ENCODE measurements around the gene GABPB2.

Gene GABPB2

GRCh38 chr1:151108331-151108730 lies 37.8 kb downstream of the GABPB2 start:
- Histone ChIP-seq H3K36me3 (ENCODE audit: insufficient read depth, low read depth, low read length) (no peaks in the 10 kb centered on the region), H3K4me1 (ENCODE audit: insufficient read depth, low read length) (no peaks in the 10 kb centered on the region), H3K4me3 (ENCODE audit: low read length) (no peak overlapping the region), H3K27me3 (ENCODE audit: insufficient read depth, low read length) (no peaks in the 10 kb centered on the region), H3K9ac (ENCODE audit: low read depth, low read length) (no peak overlapping the region), H3K27ac (ENCODE audit: low read length) (no peak overlapping the region), H3K9me3 (ENCODE audit: insufficient read depth, low read depth, low read length) (no peaks in the 10 kb centered on the region)

DNA sequence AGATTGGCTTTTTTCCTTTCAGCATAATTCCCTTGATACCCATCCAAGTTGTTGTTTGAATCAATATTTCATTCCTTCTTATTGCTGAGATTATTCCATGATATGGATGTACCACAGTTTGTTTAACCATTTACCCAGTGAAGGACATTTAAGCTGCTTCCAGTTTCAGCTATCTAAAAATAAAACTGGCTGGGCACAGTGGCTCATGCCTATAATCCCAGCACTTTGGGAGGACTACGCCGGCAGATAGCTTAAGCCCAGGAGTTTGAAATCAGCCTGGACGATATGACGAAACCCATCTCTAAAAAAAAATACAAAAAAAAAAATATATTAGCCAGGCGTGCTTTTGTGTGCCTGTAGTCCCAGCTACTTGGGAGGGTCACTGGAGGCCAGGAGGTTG lies 43.3 kb downstream of the GABPB2 start:
- Histone ChIP-seq H3K9me3 (ENCODE audit: insufficient read depth, low read depth, low read length) (no peaks in the 10 kb centered on the region), H3K36me3 (ENCODE audit: insufficient read depth, low read depth, low read length) (no peaks in the 10 kb centered on the region), H3K4me3 (ENCODE audit: low read length) (no peak overlapping the region), H3K27ac (ENCODE audit: low read length) (no peak overlapping the region), H3K9ac (ENCODE audit: low read depth, low read length) (no peak overlapping the region), H3K4me1 (ENCODE audit: insufficient read depth, low read length) (no peaks in the 10 kb centered on the region), H3K27me3 (ENCODE audit: insufficient read depth, low read length) (no peaks in the 10 kb centered on the region)

DNA sequence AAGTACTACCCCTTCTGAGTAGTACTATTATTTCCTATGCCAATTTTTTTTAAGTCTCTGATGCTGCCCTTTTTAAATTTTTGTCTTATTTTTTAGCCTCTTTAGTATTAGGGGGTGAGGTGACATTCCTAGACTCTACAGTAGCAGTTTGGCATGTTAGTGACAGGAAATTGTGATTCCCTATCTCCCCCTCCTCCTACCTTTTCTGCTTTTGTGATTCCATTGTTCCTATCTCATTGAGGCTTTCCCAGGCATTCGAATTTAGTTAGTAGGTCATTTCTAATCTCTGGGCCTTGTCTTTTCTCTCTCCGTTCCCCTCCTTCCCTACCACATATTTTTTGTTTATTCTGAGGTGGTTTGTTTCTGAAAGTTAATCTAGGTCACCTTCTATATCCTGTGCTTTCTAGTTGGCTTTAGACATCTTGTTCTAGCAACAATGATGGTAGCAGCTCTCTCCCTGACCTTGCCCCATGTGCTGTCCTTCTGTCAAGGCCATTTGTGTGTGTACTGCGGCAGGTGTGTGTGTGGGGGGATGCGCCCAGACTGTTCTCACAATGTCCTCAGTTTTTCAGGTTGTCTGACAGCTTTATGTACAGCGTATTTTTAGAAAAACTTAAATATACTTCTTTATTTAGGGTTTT lies 54.3 kb downstream of the GABPB2 start:
- H3K4me1 ChIP-seq (ENCODE audit: insufficient read depth, low read length), result peaks cover 7% of the 10 kb centered on the region
- H3K27ac ChIP-seq (ENCODE audit: low read length), result no peak overlapping the region
- H3K9me3 ChIP-seq (ENCODE audit: insufficient read depth, low read depth, low read length), result no peaks in the 10 kb centered on the region
- no peak overlapping the region for H3K9ac ChIP-seq (ENCODE audit: low read depth, low read length)
- no peak overlapping the region for H3K4me3 ChIP-seq (ENCODE audit: low read length)
- H3K36me3 ChIP-seq (ENCODE audit: insufficient read depth, low read depth, low read length), result no peaks in the 10 kb centered on the region
- H3K27me3 ChIP-seq (ENCODE audit: insufficient read depth, low read length), result 0 out of 2 replicates have a peak, but pooled peaks cover under 1% of the 10 kb centered on the region

DNA sequence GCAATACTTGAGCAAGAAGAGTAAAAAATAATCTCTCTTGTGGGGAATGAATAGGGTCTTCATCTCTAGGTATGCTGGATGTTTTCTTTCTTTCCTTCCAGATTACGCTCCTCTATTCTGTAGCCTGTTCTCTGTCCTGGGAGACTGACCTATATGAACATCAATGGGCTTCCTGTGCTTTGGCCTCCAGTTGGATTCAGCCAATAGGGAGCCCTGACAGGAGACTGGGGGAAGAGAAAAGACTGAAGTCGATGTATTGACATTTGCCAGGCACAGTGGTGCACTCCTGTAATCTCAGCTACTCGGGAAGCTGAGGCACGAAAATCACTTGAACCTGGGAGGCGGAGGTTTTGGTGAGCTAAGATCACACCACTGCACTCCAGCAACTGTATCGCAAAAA lies 58.2 kb downstream of the GABPB2 start:
- Histone ChIP-seq H3K4me1 (ENCODE audit: insufficient read depth, low read length) (peaks cover 7% of the 10 kb centered on the region), H3K9ac (ENCODE audit: low read depth, low read length) (no peak overlapping the region)

DNA sequence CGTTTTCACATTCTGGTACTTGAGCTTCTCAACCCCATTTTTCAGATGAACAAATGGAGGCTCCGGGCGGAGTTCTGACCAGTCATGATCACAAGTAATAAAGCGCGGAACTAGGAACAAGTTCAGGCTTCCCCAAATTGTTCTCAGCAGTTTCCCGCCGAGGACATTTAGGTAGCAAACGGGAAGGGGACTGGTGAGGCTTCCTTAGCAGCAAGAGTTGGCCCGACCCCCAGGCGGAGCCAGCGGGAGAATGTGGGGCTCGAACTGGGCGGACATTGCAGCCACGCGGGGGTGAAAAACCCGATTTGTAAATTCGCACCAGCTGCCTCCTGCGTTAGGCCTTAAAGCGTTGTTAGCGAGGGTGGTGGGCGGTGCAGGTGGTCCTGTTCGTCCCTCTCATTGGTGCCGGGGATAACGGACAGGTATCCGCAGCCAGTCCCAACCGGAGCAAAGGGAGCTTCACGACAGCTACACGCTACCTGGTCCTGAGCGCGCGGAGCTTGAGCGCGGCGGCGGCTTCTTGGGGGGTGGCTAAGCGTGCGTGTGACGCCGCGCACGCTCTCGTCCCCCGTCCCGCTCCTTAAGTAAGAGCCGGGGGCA lies 60.5 kb downstream of the GABPB2 start:
- H3K4me1 ChIP-seq (ENCODE audit: insufficient read depth, low read length), result no peaks in the 10 kb centered on the region; the same call in 1 of the 2 replicates
- H3K9ac ChIP-seq (ENCODE audit: low read depth, low read length), result peak overlapping the region; percentile 69
- no peak overlapping the region for H3K27ac ChIP-seq (ENCODE audit: low read length)
- H3K36me3 ChIP-seq (ENCODE audit: insufficient read depth, low read depth, low read length), result peaks cover 16% of the 10 kb centered on the region; the same call in 1 of the 2 replicates
- H3K4me3 ChIP-seq (ENCODE audit: low read length), result peak overlapping the region; percentile 73
- H3K27me3 ChIP-seq (ENCODE audit: insufficient read depth, low read length), result peaks cover 47% of the 10 kb centered on the region
- no peaks in the 10 kb centered on the region for H3K9me3 ChIP-seq (ENCODE audit: insufficient read depth, low read depth, low read length)

More for the DNA sequence above, 58.2 kb downstream of the GABPB2 start:
- Histone ChIP-seq H3K27me3 (ENCODE audit: insufficient read depth, low read length) (peaks cover 36% of the 10 kb centered on the region), H3K36me3 (ENCODE audit: insufficient read depth, low read depth, low read length) (no peaks in the 10 kb centered on the region), H3K4me3 (ENCODE audit: low read length) (no peak overlapping the region), H3K9me3 (ENCODE audit: insufficient read depth, low read depth, low read length) (no peaks in the 10 kb centered on the region), H3K27ac (ENCODE audit: low read length) (no peak overlapping the region)

- Histone ChIP-seq H3K27ac (ENCODE audit: low read length) (no peak overlapping the region), H3K4me3 (ENCODE audit: low read length) (peak overlapping the region; percentile 73), H3K27me3 (ENCODE audit: insufficient read depth, low read length) (peaks cover 47% of the 10 kb centered on the region), H3K4me1 (ENCODE audit: insufficient read depth, low read length) (no peaks in the 10 kb centered on the region; the same call in 1 of the 2 replicates), H3K9me3 (ENCODE audit: insufficient read depth, low read depth, low read length) (no peaks in the 10 kb centered on the region), H3K9ac (ENCODE audit: low read depth, low read length) (peak overlapping the region; percentile 31; the same call in 1 of the 2 replicates), H3K36me3 (ENCODE audit: insufficient read depth, low read depth, low read length) (peaks cover 21% of the 10 kb centered on the region; the same call in 1 of the 2 replicates)
Observed at GRCh38 chr1:151131701-151132334, 61.3 kb downstream of the GABPB2 start.

- H3K4me3 ChIP-seq (ENCODE audit: low read length), result peak overlapping the region; percentile 73
- H3K36me3 ChIP-seq (ENCODE audit: insufficient read depth, low read depth, low read length), result peaks cover 21% of the 10 kb centered on the region; the same call in 1 of the 2 replicates
Observed at GRCh38 chr1:151132335-151133017, 61.9 kb downstream of the GABPB2 start.

GRCh38 chr1:151133018-151133806 lies 62.7 kb downstream of the GABPB2 start:
- H3K4me3 ChIP-seq (ENCODE audit: low read length), result peak overlapping the region; percentile 73; the same call in 1 of the 2 replicates
- no peak overlapping the region; the same call in 1 of the 2 replicates for H3K9ac ChIP-seq (ENCODE audit: low read depth, low read length)
- H3K27ac ChIP-seq (ENCODE audit: low read length), result no peak overlapping the region
- H3K9me3 ChIP-seq (ENCODE audit: insufficient read depth, low read depth, low read length), result no peaks in the 10 kb centered on the region
- peaks cover 47% of the 10 kb centered on the region for H3K27me3 ChIP-seq (ENCODE audit: insufficient read depth, low read length)
- H3K4me1 ChIP-seq (ENCODE audit: insufficient read depth, low read length), result no peaks in the 10 kb centered on the region; the same call in 1 of the 2 replicates
- H3K36me3 ChIP-seq (ENCODE audit: insufficient read depth, low read depth, low read length), result peaks cover 21% of the 10 kb centered on the region; the same call in 1 of the 2 replicates

More at GRCh38 chr1:151132335-151133017, 61.9 kb downstream of the GABPB2 start:
- no peak overlapping the region for H3K27ac ChIP-seq (ENCODE audit: low read length)
- peak overlapping the region; percentile 31; the same call in 1 of the 2 replicates for H3K9ac ChIP-seq (ENCODE audit: low read depth, low read length)
- H3K9me3 ChIP-seq (ENCODE audit: insufficient read depth, low read depth, low read length), result no peaks in the 10 kb centered on the region
- H3K4me1 ChIP-seq (ENCODE audit: insufficient read depth, low read length), result no peaks in the 10 kb centered on the region; the same call in 1 of the 2 replicates
- H3K27me3 ChIP-seq (ENCODE audit: insufficient read depth, low read length), result peaks cover 47% of the 10 kb centered on the region

GRCh38 chr1:151134396-151134795 lies 63.8 kb downstream of the GABPB2 start:
- Histone ChIP-seq H3K27me3 (ENCODE audit: insufficient read depth, low read length) (peaks cover 47% of the 10 kb centered on the region), H3K9ac (ENCODE audit: low read depth, low read length) (no peak overlapping the region), H3K4me1 (ENCODE audit: insufficient read depth, low read length) (no peaks in the 10 kb centered on the region; the same call in 1 of the 2 replicates), H3K9me3 (ENCODE audit: insufficient read depth, low read depth, low read length) (no peaks in the 10 kb centered on the region), H3K4me3 (ENCODE audit: low read length) (no peak overlapping the region), H3K27ac (ENCODE audit: low read length) (no peak overlapping the region), H3K36me3 (ENCODE audit: insufficient read depth, low read depth, low read length) (peaks cover 21% of the 10 kb centered on the region; the same call in 1 of the 2 replicates)

DNA sequence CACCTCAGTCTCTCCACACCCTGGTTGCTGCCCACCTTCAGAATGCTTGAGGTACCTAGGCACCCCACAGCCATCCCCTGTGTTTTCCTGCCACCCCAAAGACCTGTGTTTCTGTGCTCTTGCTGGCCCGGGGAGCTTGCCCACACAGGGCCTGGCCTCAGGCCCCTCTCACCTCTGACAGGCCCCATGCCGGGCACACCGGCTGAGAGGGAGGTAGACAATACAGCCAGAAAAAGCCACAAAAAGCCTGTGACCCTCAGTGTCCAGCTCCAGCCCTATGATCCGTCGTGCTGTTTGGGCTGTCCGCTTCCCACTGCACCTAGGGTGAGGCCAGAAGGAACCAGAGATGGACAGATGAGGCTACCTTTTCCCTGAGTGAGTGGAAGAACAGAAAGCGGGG lies 64.4 kb downstream of the GABPB2 start:
- Histone ChIP-seq H3K4me3 (ENCODE audit: low read length) (no peak overlapping the region), H3K9ac (ENCODE audit: low read depth, low read length) (no peak overlapping the region), H3K36me3 (ENCODE audit: insufficient read depth, low read depth, low read length) (peaks cover 21% of the 10 kb centered on the region; the same call in 1 of the 2 replicates), H3K27ac (ENCODE audit: low read length) (no peak overlapping the region), H3K9me3 (ENCODE audit: insufficient read depth, low read depth, low read length) (no peaks in the 10 kb centered on the region), H3K27me3 (ENCODE audit: insufficient read depth, low read length) (peaks cover 46% of the 10 kb centered on the region), H3K4me1 (ENCODE audit: insufficient read depth, low read length) (no peaks in the 10 kb centered on the region; the same call in 1 of the 2 replicates)
